ENCODE measurements around the gene HOXD4.

DNA sequence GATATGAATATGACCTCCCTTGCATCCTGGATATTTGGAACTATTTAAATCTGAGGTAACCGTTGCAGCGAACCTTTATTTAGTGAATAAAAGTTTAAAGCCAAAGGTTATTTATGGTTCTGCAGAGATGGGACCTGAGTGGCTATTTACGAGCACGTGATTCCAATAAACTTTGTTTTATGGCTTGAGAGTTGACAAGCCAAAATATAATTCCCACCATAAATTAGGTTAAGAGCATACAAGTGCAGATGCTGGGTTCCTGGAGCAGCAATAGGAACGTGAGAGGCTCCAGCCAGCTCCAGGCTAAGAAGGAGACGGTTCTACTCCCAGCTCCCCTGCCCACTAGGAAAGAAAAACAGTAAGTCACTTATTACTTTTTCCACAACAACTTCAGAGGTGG lies 5.2 kb upstream of the HOXD4 start:
- TF ChIP-seq EP300 (IDR thresholded peaks at IDR 0.05) (no peak), POLR2A (IDR thresholded peaks at IDR 0.05) (no peak)
- TF ChIP-seq, protein P1, sequence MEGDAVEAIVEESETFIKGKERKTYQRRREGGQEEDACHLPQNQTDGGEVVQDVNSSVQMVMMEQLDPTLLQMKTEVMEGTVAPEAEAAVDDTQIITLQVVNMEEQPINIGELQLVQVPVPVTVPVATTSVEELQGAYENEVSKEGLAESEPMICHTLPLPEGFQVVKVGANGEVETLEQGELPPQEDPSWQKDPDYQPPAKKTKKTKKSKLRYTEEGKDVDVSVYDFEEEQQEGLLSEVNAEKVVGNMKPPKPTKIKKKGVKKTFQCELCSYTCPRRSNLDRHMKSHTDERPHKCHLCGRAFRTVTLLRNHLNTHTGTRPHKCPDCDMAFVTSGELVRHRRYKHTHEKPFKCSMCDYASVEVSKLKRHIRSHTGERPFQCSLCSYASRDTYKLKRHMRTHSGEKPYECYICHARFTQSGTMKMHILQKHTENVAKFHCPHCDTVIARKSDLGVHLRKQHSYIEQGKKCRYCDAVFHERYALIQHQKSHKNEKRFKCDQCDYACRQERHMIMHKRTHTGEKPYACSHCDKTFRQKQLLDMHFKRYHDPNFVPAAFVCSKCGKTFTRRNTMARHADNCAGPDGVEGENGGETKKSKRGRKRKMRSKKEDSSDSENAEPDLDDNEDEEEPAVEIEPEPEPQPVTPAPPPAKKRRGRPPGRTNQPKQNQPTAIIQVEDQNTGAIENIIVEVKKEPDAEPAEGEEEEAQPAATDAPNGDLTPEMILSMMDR (IDR thresholded peaks at IDR 0.05), result no peak
